Peyer's patch (tissue), 4 donors: ENCODE results near the gene MFN1.

Experiments
- POLR2A ChIP-seq, 2 donors: fragments of 450-650 bp; IDR thresholded peaks; one replicate each; pipeline ENCODE4 v1.5.1; 2017; ENCODE audit warnings: antibody characterized with exemption in 2 of 2, mild to moderate bottlenecking in 2 of 2, moderate library complexity in 2 of 2
- TF ChIP-seq, protein P1 (sequence below), 6 experiments: fragments of 450-650 bp in 4 of 6; fragments of 200-600 bp in 2 of 6; sonication (generic) in 1 of 6; IDR thresholded peaks; one replicate each; pipeline ENCODE4 v1.5.1; 2017 to 2019; ENCODE audit warnings: antibody characterized with exemption in 6 of 6, mild to moderate bottlenecking in 3 of 6, moderate library complexity in 1 of 6

DNA sequence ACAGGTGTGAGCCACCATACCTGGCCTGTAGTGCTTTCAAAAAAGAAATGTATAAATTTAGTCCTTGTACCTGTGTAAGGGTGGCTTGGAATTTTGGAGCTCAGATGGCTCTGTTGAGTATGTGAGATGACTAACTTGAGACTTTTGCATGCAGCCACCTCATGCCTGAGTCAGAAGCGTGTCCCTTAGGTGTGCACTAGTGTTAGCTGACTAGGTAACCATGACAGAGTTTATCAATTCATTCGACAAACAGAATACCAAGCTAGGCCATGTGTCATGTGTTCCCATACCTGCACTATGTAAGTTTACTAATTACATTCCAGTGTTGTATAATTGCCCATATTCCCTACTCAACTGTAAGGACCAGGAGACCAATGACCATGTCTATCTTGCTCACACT lies 28.6 kb upstream of the MFN1 start:
- TF ChIP-seq POLR2A (IDR thresholded peaks at IDR 0.05), result no peak
- TF ChIP-seq, protein P1, sequence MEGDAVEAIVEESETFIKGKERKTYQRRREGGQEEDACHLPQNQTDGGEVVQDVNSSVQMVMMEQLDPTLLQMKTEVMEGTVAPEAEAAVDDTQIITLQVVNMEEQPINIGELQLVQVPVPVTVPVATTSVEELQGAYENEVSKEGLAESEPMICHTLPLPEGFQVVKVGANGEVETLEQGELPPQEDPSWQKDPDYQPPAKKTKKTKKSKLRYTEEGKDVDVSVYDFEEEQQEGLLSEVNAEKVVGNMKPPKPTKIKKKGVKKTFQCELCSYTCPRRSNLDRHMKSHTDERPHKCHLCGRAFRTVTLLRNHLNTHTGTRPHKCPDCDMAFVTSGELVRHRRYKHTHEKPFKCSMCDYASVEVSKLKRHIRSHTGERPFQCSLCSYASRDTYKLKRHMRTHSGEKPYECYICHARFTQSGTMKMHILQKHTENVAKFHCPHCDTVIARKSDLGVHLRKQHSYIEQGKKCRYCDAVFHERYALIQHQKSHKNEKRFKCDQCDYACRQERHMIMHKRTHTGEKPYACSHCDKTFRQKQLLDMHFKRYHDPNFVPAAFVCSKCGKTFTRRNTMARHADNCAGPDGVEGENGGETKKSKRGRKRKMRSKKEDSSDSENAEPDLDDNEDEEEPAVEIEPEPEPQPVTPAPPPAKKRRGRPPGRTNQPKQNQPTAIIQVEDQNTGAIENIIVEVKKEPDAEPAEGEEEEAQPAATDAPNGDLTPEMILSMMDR (IDR thresholded peaks at IDR 0.05), result no peak
